Kidney (tissue), 14 donors: Measurements from ENCODE around the gene ACKR2. TPM values are rescaled to one million over a fixed set of nuclear protein-coding genes. Genes with fewer than 3 reads are reported as not detected.
"Not testable (repeated sequence)": the region's sequence is repeated elsewhere in the genome, so short reads cannot be mapped to it uniquely, and the experiment has no call there.

ENCODE experiments used
- DNase-seq, 5 donors: peaks; one replicate each; pipeline ENCODE4 v3.0.0-alpha.2; 2013 to 2020
- FAIRE-seq: peaks from 2 replicates; lab custom pipeline; 2012; peaks lifted over from hg19 to GRCh38; lab: Jason Lieb, UNC
- H3K27ac ChIP-seq, 2 donors: one replicate each; pipeline ENCODE4 v1.7.0; 2013; ENCODE audit warnings: low read depth in 2 of 2, low read length in 2 of 2, inconsistent platforms in 1 of 2
- H3K27me3 ChIP-seq: one replicate; pipeline ENCODE4 v1.7.1; 2013; ENCODE audit warnings: low read length, inconsistent platforms; ENCODE audit not compliant: control insufficient read depth, insufficient read depth
- H3K36me3 ChIP-seq, 3 donors: one replicate each; pipeline versions ENCODE4 v1.7.0 to v1.7.1; 2013; ENCODE audit warnings: low read length in 3 of 3, control low read depth in 1 of 3, inconsistent platforms in 1 of 3; ENCODE audit not compliant: insufficient read depth in 3 of 3, control insufficient read depth in 2 of 3
- H3K4me1 ChIP-seq, 3 donors: one replicate each; pipeline versions ENCODE4 v1.7.0 to v1.7.1; 2013; ENCODE audit warnings: low read length in 3 of 3, inconsistent platforms in 1 of 3, low read depth in 1 of 3; ENCODE audit not compliant: control insufficient read depth in 2 of 3, insufficient read depth in 2 of 3
- H3K4me3 ChIP-seq, 3 donors: one replicate each; pipeline versions ENCODE4 v1.7.0 to v1.8.1; 2013; ENCODE audit warnings: low read length in 3 of 3, control low read depth in 1 of 3, inconsistent platforms in 1 of 3
- H3K9ac ChIP-seq, 3 donors: one replicate each; pipeline versions ENCODE4 v1.7.0 to v1.7.1; 2013; ENCODE audit warnings: low read length in 3 of 3, control low read depth in 1 of 3, inconsistent platforms in 1 of 3
- H3K9me3 ChIP-seq, 3 donors: one replicate each; pipeline versions ENCODE4 v1.7.0 to v1.7.1; 2013; ENCODE audit warnings: low read length in 3 of 3, control low read depth in 1 of 3, inconsistent platforms in 1 of 3; ENCODE audit not compliant: control insufficient read depth in 2 of 3, insufficient read depth in 1 of 3
- CTCF ChIP-seq: IDR thresholded peaks from 3 replicates; pipeline ENCODE4 v1.5.1; 2012; ENCODE audit warnings: mild to moderate bottlenecking, moderate library complexity, borderline replicate concordance; ENCODE audit not compliant: insufficient read depth; ENCODE audit errors: extremely low read depth
- intact Hi-C: fragments of 100-400 bp; cut with DNase I; formaldehyde crosslinking; loops from one replicate; pipeline ENCODE4 v1.11.1; 2022
- polyA plus RNA-seq: library from polyadenylated mRNA; stranded (reverse); fragments of 350-450 nt; fragmentation: Illumina TruSeq; extraction: RNeasy Lipid Tissue Mini Kit (QIAGEN cat#74804); gene quantifications from one replicate; pipeline ENCODE4 v1.2.3, GENCODE V29; 2014; ENCODE audit warnings: low read depth, low replicate concordance; ENCODE audit not compliant: insufficient read depth
- total RNA-seq: library from RNA; stranded (reverse); fragmentation: NEBNext Ultra II Directional; extraction: Animal tissue kit (Norgen Biotek cat#: 25700); gene quantifications from one replicate; pipeline ENCODE4 v1.2.1, GENCODE V29; 2021
- donor health status: control.
- donor health status: control.
- donor health status: control.
- donor health status: control.
- donor health status: control.
- donor health status: DM: yes; HTN: yes; CAD: no.
- donor health status: Normal renal cell carcinoma (clear cell type).

ACKR2 gene
- total and polyA plus RNA-seq, 2 donors from 2014 or later: 0.86 to 8.9 TPM

GRCh38 chr3:42880183-42880582 is 70.9 kb downstream of the ACKR2 start:
- H3K27me3 ChIP-seq: no peaks in the 10 kb centered on the region
- DNase-seq (no peak), FAIRE-seq (no peak)
- peak overlapping the region in 2 of 3 donors; percentile 49 to 77 for H3K4me3 ChIP-seq
- H3K9ac ChIP-seq: peak overlapping the region in 1 of 3 donors; percentile 78
- intact Hi-C loops: no loop called here
- H3K9me3 ChIP-seq: no peaks in the 10 kb centered on the region
- H3K27ac ChIP-seq: peak overlapping the region in 1 of 2 donors; percentile 41
- H3K4me1 ChIP-seq: peaks cover 0 to 23% (median 23%) of the 10 kb centered on the region in 3 donors
- no peak for TF ChIP-seq CTCF
- no peaks in the 10 kb centered on the region for H3K36me3 ChIP-seq

- Histone ChIP-seq H3K4me3 (peak overlapping the region; percentile 49 to 77 (median 61)), H3K27ac (peak overlapping the region; percentile 41 to 48), H3K9ac (peak overlapping the region; percentile 45 to 78 (median 63)), H3K27me3 (no peaks in the 10 kb centered on the region), H3K4me1 (peaks cover 0 to 22% (median 22%) of the 10 kb centered on the region in 3 donors), H3K36me3 (no peaks in the 10 kb centered on the region), H3K9me3 (no peaks in the 10 kb centered on the region)
- TF ChIP-seq CTCF: peak; percentile 95
- FAIRE-seq (no peak), DNase-seq (peak; percentile 91 to 95 (median 92))
- intact Hi-C loops: no loop called here
Observed at GRCh38 chr3:42880601-42881451, 71.6 kb downstream of the ACKR2 start.

GRCh38 chr3:42883251-42883930 is 74.1 kb downstream of the ACKR2 start:
- intact Hi-C loops, H3K27ac ChIP-seq, H3K27me3 ChIP-seq, H3K4me1 ChIP-seq, H3K9ac ChIP-seq, DNase-seq, H3K9me3 ChIP-seq, H3K4me3 ChIP-seq, H3K36me3 ChIP-seq, FAIRE-seq: not testable (repeated sequence)

GRCh38 chr3:42884324-42884723 is 75.1 kb downstream of the ACKR2 start:
- TF ChIP-seq CTCF: no peak
- H3K27me3 ChIP-seq: no peaks in the 10 kb centered on the region
- no peak overlapping the region for H3K4me3 ChIP-seq
- FAIRE-seq (no peak), DNase-seq (no peak)
- peaks cover 0 to 9% (median 3%) of the 10 kb centered on the region in 3 donors for H3K4me1 ChIP-seq
- no peaks in the 10 kb centered on the region for H3K36me3 ChIP-seq
- H3K9ac ChIP-seq: no peak overlapping the region
- H3K27ac ChIP-seq: no peak overlapping the region
- no peaks in the 10 kb centered on the region for H3K9me3 ChIP-seq
- intact Hi-C loops: no loop called here
